H1 (cell line): ENCODE results near the gene PRDM15.

Source experiments
- BRCA1 ChIP-seq: IDR thresholded peaks from 2 replicates; pipeline ENCODE4 v1.6.1; 2012; ENCODE audit warnings: low read depth, low read length, improper control_type of control experiment
- E2F6 ChIP-seq: IDR thresholded peaks from 2 replicates; pipeline ENCODE4 v1.6.1; 2012; ENCODE audit warnings: inconsistent platforms
- EZH2 ChIP-seq: fragments of 200-600 bp; sonication (generic); IDR thresholded peaks from 2 replicates; pipeline ENCODE4 v1.7.1; 2012; ENCODE audit warnings: low read depth, mild to moderate bottlenecking, moderate library complexity, low read length, inconsistent platforms; ENCODE audit not compliant: severe bottlenecking
- POLR2AphosphoS5 ChIP-seq: IDR thresholded peaks from 2 replicates; pipeline ENCODE4 v1.6.1; 2011; ENCODE audit warnings: low read depth, low read length
- TF ChIP-seq, protein P1 (sequence below), 3 experiments: IDR thresholded peaks; 1 replicate in 2 of 3; 2 replicates in 1 of 3; pipeline versions ENCODE4 v1.5.1 to v1.6.1; 2011; ENCODE audit warnings: low read length in 3 of 3, mild to moderate bottlenecking in 3 of 3, inconsistent platforms in 2 of 3, low read depth in 1 of 3, moderate library complexity in 1 of 3; ENCODE audit not compliant: insufficient read depth in 1 of 3; ENCODE audit errors: control extremely low read depth in 1 of 3

- TF ChIP-seq, protein P1, sequence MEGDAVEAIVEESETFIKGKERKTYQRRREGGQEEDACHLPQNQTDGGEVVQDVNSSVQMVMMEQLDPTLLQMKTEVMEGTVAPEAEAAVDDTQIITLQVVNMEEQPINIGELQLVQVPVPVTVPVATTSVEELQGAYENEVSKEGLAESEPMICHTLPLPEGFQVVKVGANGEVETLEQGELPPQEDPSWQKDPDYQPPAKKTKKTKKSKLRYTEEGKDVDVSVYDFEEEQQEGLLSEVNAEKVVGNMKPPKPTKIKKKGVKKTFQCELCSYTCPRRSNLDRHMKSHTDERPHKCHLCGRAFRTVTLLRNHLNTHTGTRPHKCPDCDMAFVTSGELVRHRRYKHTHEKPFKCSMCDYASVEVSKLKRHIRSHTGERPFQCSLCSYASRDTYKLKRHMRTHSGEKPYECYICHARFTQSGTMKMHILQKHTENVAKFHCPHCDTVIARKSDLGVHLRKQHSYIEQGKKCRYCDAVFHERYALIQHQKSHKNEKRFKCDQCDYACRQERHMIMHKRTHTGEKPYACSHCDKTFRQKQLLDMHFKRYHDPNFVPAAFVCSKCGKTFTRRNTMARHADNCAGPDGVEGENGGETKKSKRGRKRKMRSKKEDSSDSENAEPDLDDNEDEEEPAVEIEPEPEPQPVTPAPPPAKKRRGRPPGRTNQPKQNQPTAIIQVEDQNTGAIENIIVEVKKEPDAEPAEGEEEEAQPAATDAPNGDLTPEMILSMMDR (IDR thresholded peaks at IDR 0.05; ENCODE audit: control extremely low read depth in 1 of 3, insufficient read depth in 1 of 3, low read depth in 1 of 3, low read length in 3 of 3): no peak
- no peak for TF ChIP-seq E2F6
- TF ChIP-seq EZH2: no peak
- TF ChIP-seq POLR2AphosphoS5: no peak
- no peak for TF ChIP-seq BRCA1
Observed at GRCh38 chr21:41918561-41919358, 39.6 kb upstream of the PRDM15 start.
